Fibroblast of the conjunctiva (primary cell): ENCODE data around the gene CGB2.
"Not testable (repeated sequence)": the region's sequence is repeated elsewhere in the genome, so short reads cannot be mapped to it uniquely, and the experiment has no call there.

Experiments used
- DNase-seq: peaks from one replicate; pipeline ENCODE4 v3.0.0-alpha.2; 2010; ENCODE audit warnings: low read depth

CGB2 gene

GRCh38 chr19:49031642-49032301 lies at the start of gene CGB2:
Gene CGB2 (plus strand): TSS chr19:49031890. CDS start chr19:49032096, 206 bp downstream.
- not testable (repeated sequence) for DNase-seq

GRCh38 chr19:48982280-48982679 lies 49.4 kb upstream of the CGB2 start:
- no peak for DNase-seq

GRCh38 chr19:48985711-48986110 lies 46.0 kb upstream of the CGB2 start:
- no peak for DNase-seq

GRCh38 chr19:48986211-48986610 lies 45.5 kb upstream of the CGB2 start:
- no peak for DNase-seq

- DNase-seq: no peak
Observed at GRCh38 chr19:48987323-48987722, 44.4 kb upstream of the CGB2 start.

GRCh38 chr19:48988286-48988685 lies 43.4 kb upstream of the CGB2 start:
- DNase-seq: no peak

- DNase-seq: no peak
Observed at GRCh38 chr19:48988860-48989259, 42.8 kb upstream of the CGB2 start.

GRCh38 chr19:48989701-48990291 lies 41.9 kb upstream of the CGB2 start:
- no peak for DNase-seq

- no peak for DNase-seq
Observed at GRCh38 chr19:48990400-48990799, 41.3 kb upstream of the CGB2 start.

- no peak for DNase-seq
Observed at GRCh38 chr19:48991011-48991609, 40.6 kb upstream of the CGB2 start.

- peak; percentile 75 for DNase-seq
Observed at GRCh38 chr19:48991873-48992580, 39.7 kb upstream of the CGB2 start.

- DNase-seq: no peak
Observed at GRCh38 chr19:48992581-48993174, 39.0 kb upstream of the CGB2 start.

- peak; percentile 99 for DNase-seq
Observed at GRCh38 chr19:48993175-48994034, 38.3 kb upstream of the CGB2 start, which contains the start of the genes GYS1 and RUVBL2. Gene GYS1 (minus strand): TSS chr19:48993309. CDS start chr19:48993112, 197 bp downstream. Gene RUVBL2 (plus strand): TSS chr19:48993887. CDS start chr19:48993912, 25 bp downstream.

GRCh38 chr19:48994035-48994386 lies 37.7 kb upstream of the CGB2 start:
- no peak for DNase-seq

GRCh38 chr19:48997972-48998371 lies 33.7 kb upstream of the CGB2 start:
- DNase-seq: peak; percentile 24

- DNase-seq: peak; percentile 48
Observed at GRCh38 chr19:48999481-49000325, 32.0 kb upstream of the CGB2 start.

GRCh38 chr19:49004133-49004532 lies 27.6 kb upstream of the CGB2 start:
- no peak for DNase-seq

- no peak for DNase-seq
Observed at GRCh38 chr19:49004964-49005614, 26.6 kb upstream of the CGB2 start.

- no peak for DNase-seq
Observed at GRCh38 chr19:49006905-49007304, 24.8 kb upstream of the CGB2 start.

- no peak for DNase-seq
Observed at GRCh38 chr19:49009828-49010227, 21.9 kb upstream of the CGB2 start.
